Measurements from ENCODE around the gene NACC2.

Gene NACC2

DNA sequence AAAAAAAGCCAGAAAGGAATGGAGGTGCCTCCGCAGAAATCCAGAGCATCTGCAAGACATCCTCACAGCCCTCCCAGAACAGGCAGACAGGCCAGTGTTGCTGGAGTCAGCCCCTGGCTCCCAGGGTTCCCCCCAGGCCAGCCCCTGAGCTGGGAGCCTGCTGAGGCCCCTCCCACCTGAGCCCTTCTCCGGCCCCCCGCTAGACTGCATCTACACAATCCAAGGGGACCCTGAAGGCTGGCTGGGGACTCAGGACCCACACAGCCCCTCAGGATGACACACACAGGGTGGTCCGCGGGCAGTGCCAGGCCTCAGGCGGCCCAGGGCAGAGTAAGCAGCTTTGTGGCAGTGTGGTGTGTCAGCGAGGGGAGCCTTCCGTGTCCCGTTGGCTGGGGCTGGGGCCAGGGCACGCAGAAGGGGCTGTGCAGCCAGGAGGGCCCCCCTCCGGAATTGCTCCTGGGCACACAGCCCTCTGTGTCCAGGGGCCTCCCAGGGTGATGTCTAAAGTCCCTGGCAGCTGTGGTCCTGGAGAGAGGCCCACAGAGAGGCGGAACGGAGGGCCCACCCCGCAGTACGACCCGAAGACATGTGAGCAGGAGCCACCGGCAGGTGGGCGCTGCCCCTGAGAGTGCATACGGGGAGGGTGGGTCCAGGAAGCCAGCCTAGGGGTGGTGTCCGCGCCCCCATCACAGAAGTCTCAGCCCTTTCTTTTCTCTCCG lies 20.7 kb upstream of the NACC2 start:
- in situ Hi-C loops (cut with MboI; ENCODE audit: low sequenced_read_pairs, unreplicated experiment): loop anchor here (10.0 kb wide), 1 partner anchor 151 kb away; the partner anchor contains the start of gene UBAC1
- no peak for DNase-seq (ENCODE audit: low spot score)
- TF ChIP-seq, protein P1, sequence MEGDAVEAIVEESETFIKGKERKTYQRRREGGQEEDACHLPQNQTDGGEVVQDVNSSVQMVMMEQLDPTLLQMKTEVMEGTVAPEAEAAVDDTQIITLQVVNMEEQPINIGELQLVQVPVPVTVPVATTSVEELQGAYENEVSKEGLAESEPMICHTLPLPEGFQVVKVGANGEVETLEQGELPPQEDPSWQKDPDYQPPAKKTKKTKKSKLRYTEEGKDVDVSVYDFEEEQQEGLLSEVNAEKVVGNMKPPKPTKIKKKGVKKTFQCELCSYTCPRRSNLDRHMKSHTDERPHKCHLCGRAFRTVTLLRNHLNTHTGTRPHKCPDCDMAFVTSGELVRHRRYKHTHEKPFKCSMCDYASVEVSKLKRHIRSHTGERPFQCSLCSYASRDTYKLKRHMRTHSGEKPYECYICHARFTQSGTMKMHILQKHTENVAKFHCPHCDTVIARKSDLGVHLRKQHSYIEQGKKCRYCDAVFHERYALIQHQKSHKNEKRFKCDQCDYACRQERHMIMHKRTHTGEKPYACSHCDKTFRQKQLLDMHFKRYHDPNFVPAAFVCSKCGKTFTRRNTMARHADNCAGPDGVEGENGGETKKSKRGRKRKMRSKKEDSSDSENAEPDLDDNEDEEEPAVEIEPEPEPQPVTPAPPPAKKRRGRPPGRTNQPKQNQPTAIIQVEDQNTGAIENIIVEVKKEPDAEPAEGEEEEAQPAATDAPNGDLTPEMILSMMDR (IDR thresholded peaks at IDR 0.05; ENCODE audit: borderline replicate concordance, control extremely low read depth, extremely low read depth, insufficient read depth, missing control alignments): no peak

DNA sequence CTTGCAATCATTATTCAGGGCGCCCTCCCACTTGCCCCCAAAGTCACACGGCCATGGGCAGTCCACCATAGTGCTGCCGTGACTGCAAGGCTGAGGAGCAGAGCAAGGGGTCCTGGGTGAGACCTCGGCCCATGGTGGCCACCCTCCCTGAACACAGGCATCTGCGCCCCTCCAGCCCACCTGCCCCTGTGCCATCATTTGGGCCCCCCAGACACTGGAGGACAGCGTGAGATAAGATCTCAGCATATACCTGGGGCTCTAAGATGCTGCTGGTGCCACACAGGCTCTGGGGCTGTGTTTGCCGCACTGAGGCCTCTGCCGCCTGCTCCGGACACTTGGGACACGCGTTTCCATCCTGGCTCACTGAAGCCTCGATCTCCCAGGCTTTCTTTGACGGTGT lies 20.1 kb upstream of the NACC2 start:
- DNase-seq (ENCODE audit: low spot score): no peak
- in situ Hi-C loops (cut with MboI; ENCODE audit: low sequenced_read_pairs, unreplicated experiment): loop anchor here (10.0 kb wide), 1 partner anchor 150 kb away; the partner anchor contains the start of gene UBAC1
- TF ChIP-seq, protein P1 (IDR thresholded peaks at IDR 0.05; ENCODE audit: borderline replicate concordance, control extremely low read depth, extremely low read depth, insufficient read depth, missing control alignments): no peak

DNA sequence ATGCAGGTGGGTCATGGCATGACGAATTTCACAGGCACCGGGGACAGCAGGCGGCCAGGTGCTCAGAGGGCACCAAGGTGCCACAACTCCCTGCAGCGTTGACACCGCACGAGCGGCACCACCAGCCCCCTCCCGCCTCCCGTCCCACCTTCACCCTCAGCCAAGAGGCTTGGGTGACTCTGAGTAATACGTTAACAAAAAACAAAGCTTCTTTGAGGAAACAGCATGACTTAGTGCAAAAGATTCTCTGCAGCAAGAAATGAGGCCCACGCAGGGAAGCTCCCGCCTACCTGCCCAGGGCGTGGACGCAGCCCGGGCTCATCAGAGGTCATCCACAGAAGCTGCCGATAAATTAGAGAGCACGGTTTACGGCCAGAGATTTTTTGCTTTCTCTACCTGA lies 19.5 kb upstream of the NACC2 start:
- in situ Hi-C loops (cut with MboI; ENCODE audit: low sequenced_read_pairs, unreplicated experiment): loop anchor here (10.0 kb wide), 1 partner anchor 150 kb away; the partner anchor contains the start of gene UBAC1
- no peak for DNase-seq (ENCODE audit: low spot score)
- TF ChIP-seq, protein P1 (IDR thresholded peaks at IDR 0.05; ENCODE audit: borderline replicate concordance, control extremely low read depth, extremely low read depth, insufficient read depth, missing control alignments): no peak

DNA sequence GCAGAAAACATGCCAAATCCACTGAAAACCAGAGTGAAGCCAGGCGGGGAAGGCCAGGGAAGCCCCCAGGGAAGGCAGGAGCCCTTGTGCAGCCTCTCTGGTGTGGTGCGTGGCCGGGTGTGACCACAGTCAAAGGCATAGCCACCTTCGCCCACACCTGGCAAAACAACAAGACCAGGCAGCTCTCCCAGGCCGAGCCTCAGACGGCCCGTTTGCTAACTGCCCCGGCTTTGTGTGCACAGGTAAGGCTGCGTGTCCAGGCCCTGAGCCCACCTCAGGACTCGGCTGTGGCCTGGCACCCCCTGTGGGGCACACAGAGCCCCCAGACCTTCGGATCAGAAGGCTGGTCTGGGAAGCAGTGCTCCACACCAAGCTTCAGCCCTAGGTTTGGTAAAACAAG lies 17.5 kb upstream of the NACC2 start:
- in situ Hi-C loops (cut with MboI; ENCODE audit: low sequenced_read_pairs, unreplicated experiment): loop anchor here (10.0 kb wide), 1 partner anchor 148 kb away; the partner anchor contains the start of gene UBAC1
- no peak for DNase-seq (ENCODE audit: low spot score)
- TF ChIP-seq, protein P1 (IDR thresholded peaks at IDR 0.05; ENCODE audit: borderline replicate concordance, control extremely low read depth, extremely low read depth, insufficient read depth, missing control alignments): no peak

DNA sequence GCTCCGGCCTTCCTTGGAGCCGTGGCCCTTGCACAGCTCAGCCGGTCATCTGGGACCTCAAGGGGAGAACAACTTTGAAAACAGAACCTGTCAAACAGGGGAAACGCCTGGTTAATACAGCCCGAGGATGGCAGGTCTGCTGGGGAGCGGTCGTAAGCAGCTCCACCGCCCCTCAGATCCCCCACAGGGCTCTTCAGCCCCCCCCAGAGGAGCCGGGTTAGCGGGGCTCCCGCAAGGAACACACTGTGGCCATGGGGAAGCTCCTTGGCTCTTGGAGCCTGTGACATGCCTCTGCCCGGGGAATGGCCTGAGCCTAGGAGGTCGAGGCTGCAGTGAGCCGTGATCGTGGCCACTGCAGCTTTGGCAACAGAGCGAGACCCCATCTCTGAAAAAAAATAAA lies 16.8 kb upstream of the NACC2 start:
- TF ChIP-seq, protein P1 (IDR thresholded peaks at IDR 0.05; ENCODE audit: borderline replicate concordance, control extremely low read depth, extremely low read depth, insufficient read depth, missing control alignments): no peak
- in situ Hi-C loops (cut with MboI; ENCODE audit: low sequenced_read_pairs, unreplicated experiment): loop anchor here (10.0 kb wide), 1 partner anchor 147 kb away; the partner anchor contains the start of gene UBAC1
- DNase-seq (ENCODE audit: low spot score): no peak

DNA sequence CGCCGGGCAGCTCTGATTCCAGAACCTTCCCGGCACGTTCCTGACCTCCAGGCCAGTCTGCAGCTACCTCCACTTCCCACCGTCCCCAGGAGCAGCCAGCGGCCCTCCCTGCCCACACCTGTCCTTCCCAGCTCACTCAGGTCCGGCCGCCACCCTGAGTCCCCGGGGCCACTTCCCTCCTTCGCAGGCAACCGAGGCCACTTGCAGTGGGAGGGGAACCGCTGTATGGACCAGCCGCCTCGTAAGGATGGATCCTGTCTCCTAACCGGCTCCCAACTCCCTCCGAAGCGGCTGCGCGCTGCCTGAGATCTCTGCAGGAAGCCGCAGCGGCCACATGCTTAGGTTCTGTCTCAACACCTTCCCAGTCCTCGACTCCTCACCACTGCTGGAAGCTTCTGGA lies 16.1 kb upstream of the NACC2 start:
- in situ Hi-C loops (cut with MboI; ENCODE audit: low sequenced_read_pairs, unreplicated experiment): loop anchor here (10.0 kb wide), 1 partner anchor 146 kb away; the partner anchor contains the start of gene UBAC1
- no peak for DNase-seq (ENCODE audit: low spot score)
- TF ChIP-seq, protein P1 (IDR thresholded peaks at IDR 0.05; ENCODE audit: borderline replicate concordance, control extremely low read depth, extremely low read depth, insufficient read depth, missing control alignments): no peak
